Kidney glomerular epithelial cell (primary cell): Measurements from ENCODE around the gene AGAP9.
"Not testable (repeated sequence)": the region's sequence is repeated elsewhere in the genome, so short reads cannot be mapped to it uniquely, and the experiment has no call there.

ENCODE experiments used
- DNase-seq: peaks from one replicate; lab custom pipeline; 2025; lab: John Stamatoyannopoulos, UW

The AGAP9 gene

GRCh38 chr10:47485943-47486342, 37.5 kb downstream of the AGAP9 start:
- not testable (repeated sequence) for DNase-seq

GRCh38 chr10:47484786-47485185, 38.7 kb downstream of the AGAP9 start:
- not testable (repeated sequence) for DNase-seq

GRCh38 chr10:47483923-47484322, 39.5 kb downstream of the AGAP9 start, which contains the start of gene ANXA8:
Gene ANXA8 (minus strand): TSS chr10:47484115. CDS start chr10:47483933, 182 bp downstream.
- DNase-seq, result not testable (repeated sequence)

GRCh38 chr10:47482367-47482766, 41.1 kb downstream of the AGAP9 start:
- DNase-seq, result not testable (repeated sequence)

- not testable (repeated sequence) for DNase-seq
Observed at GRCh38 chr10:47481768-47482181, 41.7 kb downstream of the AGAP9 start.

- peak; percentile 64 for DNase-seq
Observed at GRCh38 chr10:47481182-47481766, 42.2 kb downstream of the AGAP9 start.

- DNase-seq, result not testable (repeated sequence)
Observed at GRCh38 chr10:47480133-47480532, 43.3 kb downstream of the AGAP9 start.

GRCh38 chr10:47478114-47478513, 45.3 kb downstream of the AGAP9 start:
- DNase-seq, result not testable (repeated sequence)

GRCh38 chr10:47477078-47477477, 46.4 kb downstream of the AGAP9 start:
- DNase-seq, result not testable (repeated sequence)

GRCh38 chr10:47475101-47475500, 48.3 kb downstream of the AGAP9 start:
- not testable (repeated sequence) for DNase-seq

- DNase-seq, result not testable (repeated sequence)
Observed at GRCh38 chr10:47473516-47473915, 49.9 kb downstream of the AGAP9 start.

- DNase-seq, result not testable (repeated sequence)
Observed at GRCh38 chr10:47472647-47473046, 50.8 kb downstream of the AGAP9 start.

- DNase-seq, result not testable (repeated sequence)
Observed at GRCh38 chr10:47472072-47472471, 51.4 kb downstream of the AGAP9 start.

- not testable (repeated sequence) for DNase-seq
Observed at GRCh38 chr10:47468731-47469528, 54.5 kb downstream of the AGAP9 start.

- not testable (repeated sequence) for DNase-seq
Observed at GRCh38 chr10:47467957-47468356, 55.5 kb downstream of the AGAP9 start.

GRCh38 chr10:47467458-47467857, 56.0 kb downstream of the AGAP9 start:
- not testable (repeated sequence) for DNase-seq

GRCh38 chr10:47465216-47465917, 58.1 kb downstream of the AGAP9 start:
- not testable (repeated sequence) for DNase-seq

GRCh38 chr10:47462577-47463358, 60.7 kb downstream of the AGAP9 start:
- DNase-seq, result not testable (repeated sequence)

- DNase-seq, result peak; percentile 56
Observed at GRCh38 chr10:47461261-47461687, 62.2 kb downstream of the AGAP9 start.

- no peak for DNase-seq
Observed at GRCh38 chr10:47458466-47459154, 64.8 kb downstream of the AGAP9 start.

- DNase-seq, result no peak
Observed at GRCh38 chr10:47457826-47458225, 65.6 kb downstream of the AGAP9 start.
